ENCODE results near the gene SLC39A11. TPM values are rescaled to one million over a fixed set of nuclear protein-coding genes. Genes with fewer than 3 reads are reported as not detected.
A peak's percentile ranks its signal among the peaks of the same experiment; 100 is the strongest.

Gene SLC39A11
- total and polyA plus RNA-seq, 2 of the 13 experiments (the other 11 are each of a cell fraction or from before 2014, with no cell fraction given): 17.2 to 31.5 TPM

- TF ChIP-seq GLMP (CRISPR knock-in tag; IDR thresholded peaks at IDR 0.05; ENCODE audit: borderline replicate concordance) (no peak), HIVEP1 (CRISPR knock-in tag; IDR thresholded peaks at IDR 0.05) (peak; percentile 56; the same call in 1 of the 2 replicates), ZNF225 (CRISPR knock-in tag; IDR thresholded peaks at IDR 0.05) (peak; percentile 29; the same call in 1 of the 2 replicates), IKZF1 (IDR thresholded peaks at IDR 0.05) (no peak), CHD4 (IDR thresholded peaks at IDR 0.05; ENCODE audit: borderline replicate concordance, low read length) (no peak), ELF3 (CRISPR knock-in tag; IDR thresholded peaks at IDR 0.05) (peak; percentile 95), KAT8 (CRISPR knock-in tag; IDR thresholded peaks at IDR 0.05) (peak; percentile 91), TGIF2 (CRISPR knock-in tag; IDR thresholded peaks at IDR 0.05) (peak; percentile 88), ELF1 (CRISPR knock-in tag; IDR thresholded peaks at IDR 0.05) (peak; percentile 98), NR2F1 (CRISPR knock-in tag; IDR thresholded peaks at IDR 0.05) (no peak), ZNF552 (CRISPR knock-in tag; IDR thresholded peaks at IDR 0.05; ENCODE audit: borderline replicate concordance) (peak; percentile 93), GATAD1 (CRISPR knock-in tag; IDR thresholded peaks at IDR 0.05) (peak; percentile 62; the same call in 1 of the 2 replicates), ZSCAN29 (CRISPR knock-in tag; conservative IDR thresholded peaks at IDR 0.05) (0 out of 2 replicates have a peak, but pooled peaks have one; percentile 60), JARID2 (CRISPR knock-in tag; IDR thresholded peaks at IDR 0.05; ENCODE audit: insufficient replicate concordance) (no peak), JUN (CRISPR knock-in tag; IDR thresholded peaks at IDR 0.05) (no peak), ZNF792 (CRISPR knock-in tag; IDR thresholded peaks at IDR 0.05) (peak; percentile 75), TARDBP (CRISPR knock-in tag; IDR thresholded peaks at IDR 0.05) (peak; percentile 99), ZNF614 (CRISPR knock-in tag; IDR thresholded peaks at IDR 0.05; ENCODE audit: borderline replicate concordance) (peak; percentile 21; the same call in 1 of the 2 replicates), ETS1 (CRISPR knock-in tag; IDR thresholded peaks at IDR 0.05) (no peak), ZNF207 (IDR thresholded peaks at IDR 0.05; ENCODE audit: borderline replicate concordance) (no peak), ZNF280B (CRISPR knock-in tag; IDR thresholded peaks at IDR 0.05; ENCODE audit: borderline replicate concordance) (peak; percentile 68; the same call in 1 of the 2 replicates), ZNF776 (CRISPR knock-in tag; IDR thresholded peaks at IDR 0.05) (peak; percentile 48; the same call in 1 of the 2 replicates), ZNF790 (CRISPR knock-in tag; IDR thresholded peaks at IDR 0.05; ENCODE audit: borderline replicate concordance) (no peak), SMC3 (IDR thresholded peaks at IDR 0.05; ENCODE audit: low read length) (no peak), TCF12 (IDR thresholded peaks at IDR 0.05) (no peak), TCF12 (CRISPR knock-in tag; IDR thresholded peaks at IDR 0.05) (no peak)
Measured at GRCh38 chr17:73092523-73093135, at the start of gene SLC39A11 (continued).

Data from HepG2 (cell line).